PFSK-1 (cell line): ENCODE measurements around the gene ST6GALNAC3.

Experiments
- FOXP2 ChIP-seq: optimal IDR thresholded peaks from 2 replicates; pipeline ENCODE3; 2011; ENCODE audit warnings: borderline replicate concordance, control low read depth, inconsistent platforms; ENCODE audit not compliant: insufficient read depth; ENCODE audit errors: extremely low read length, extremely low read depth
- POLR2AphosphoS5 ChIP-seq: IDR thresholded peaks from 2 replicates; pipeline ENCODE4 v1.6.1; 2012; ENCODE audit warnings: low read depth, mild to moderate bottlenecking, control low read depth, low read length, moderate library complexity
- REST ChIP-seq, 2 experiments: IDR thresholded peaks; 2 replicates each; pipeline versions ENCODE4 v1.6.1 to v1.8.0; 2011 to 2012; ENCODE audit warnings: low read depth in 2 of 2, low read length in 2 of 2, control low read depth in 1 of 2, inconsistent platforms in 1 of 2, mild to moderate bottlenecking in 1 of 2, moderate library complexity in 1 of 2; ENCODE audit not compliant: insufficient read depth in 1 of 2
- SIN3A ChIP-seq: IDR thresholded peaks from 2 replicates; pipeline ENCODE4 v1.6.1; 2012; ENCODE audit warnings: mild to moderate bottlenecking, low read length, moderate library complexity, borderline replicate concordance; ENCODE audit not compliant: insufficient read depth
- TAF1 ChIP-seq: IDR thresholded peaks from 2 replicates; pipeline ENCODE4 v1.6.1; 2012; ENCODE audit warnings: low read length, control low read depth, borderline replicate concordance; ENCODE audit not compliant: insufficient read depth

GRCh38 chr1:76585980-76586674, 511.6 kb downstream of the ST6GALNAC3 start:
- TF ChIP-seq REST (IDR thresholded peaks at IDR 0.05; ENCODE audit: insufficient read depth in 1 of 2, low read depth in 2 of 2, low read length in 2 of 2) (no peak), POLR2AphosphoS5 (no peak), TAF1 (no peak), SIN3A (no peak), FOXP2 (no peak)
